H9 (cell line): ENCODE results near the gene COQ7. TPM values are rescaled to one million over a fixed set of nuclear protein-coding genes. Genes with fewer than 3 reads are reported as not detected.

ENCODE experiments used
- DNase-seq: peaks from one replicate; pipeline ENCODE4 v3.0.0-alpha.2; 2017
- H2AFZ ChIP-seq: one replicate; pipeline ENCODE4 v1.6.1; 2013; ENCODE audit warnings: mild to moderate bottlenecking, low read length, control low read depth, moderate library complexity
- H2AK5ac ChIP-seq: 2 replicates; pipeline ENCODE4 v1.6.1; 2013; ENCODE audit warnings: low read length, control low read depth, mixed read lengths; ENCODE audit not compliant: insufficient read length
- H2BK120ac ChIP-seq: one replicate; pipeline ENCODE4 v1.6.1; 2013; ENCODE audit warnings: low read depth, mild to moderate bottlenecking, low read length, control low read depth, inconsistent platforms; ENCODE audit not compliant: poor library complexity, severe bottlenecking
- H2BK12ac ChIP-seq: 2 replicates; pipeline ENCODE4 v1.6.1; 2013; ENCODE audit warnings: low read length, control low read depth, mixed read lengths, low read depth; ENCODE audit not compliant: insufficient read length
- H2BK15ac ChIP-seq: 2 replicates; pipeline ENCODE4 v1.6.1; 2013; ENCODE audit warnings: low read depth, low read length, control low read depth
- H2BK20ac ChIP-seq: one replicate; pipeline ENCODE4 v1.6.1; 2013; ENCODE audit warnings: low read depth, mild to moderate bottlenecking, low read length, control low read depth, inconsistent platforms; ENCODE audit not compliant: poor library complexity, severe bottlenecking
- H2BK5ac ChIP-seq: 2 replicates; pipeline ENCODE4 v1.6.1; 2013; ENCODE audit warnings: low read length, control low read depth, mixed read lengths; ENCODE audit not compliant: insufficient read length
- H3K14ac ChIP-seq: 2 replicates; pipeline ENCODE4 v1.6.1; 2013; ENCODE audit warnings: low read length, control low read depth; ENCODE audit not compliant: insufficient read depth
- H3K18ac ChIP-seq: 2 replicates; pipeline ENCODE4 v1.6.1; 2013; ENCODE audit warnings: low read depth, mild to moderate bottlenecking, mixed read lengths, low read length, control low read depth; ENCODE audit not compliant: insufficient read length
- H3K23ac ChIP-seq: 2 replicates; pipeline ENCODE4 v1.6.1; 2013; ENCODE audit warnings: low read length, control low read depth, mixed read lengths, low read depth; ENCODE audit not compliant: insufficient read length
- H3K23me2 ChIP-seq: 2 replicates; pipeline ENCODE4 v1.6.1; 2013; ENCODE audit warnings: low read depth, mild to moderate bottlenecking, mixed read lengths, low read length, control low read depth; ENCODE audit not compliant: insufficient read length, poor library complexity, severe bottlenecking
- H3K27ac ChIP-seq: 2 replicates; pipeline ENCODE4 v1.5.1; 2013; ENCODE audit warnings: low read length, control low read depth, mixed read lengths, low read depth; ENCODE audit not compliant: insufficient read length
- H3K27me3 ChIP-seq: 2 replicates; pipeline ENCODE4 v1.6.1; 2013; ENCODE audit warnings: low read length, control low read depth, inconsistent platforms; ENCODE audit not compliant: insufficient read depth
- H3K4ac ChIP-seq: 2 replicates; pipeline ENCODE4 v1.6.1; 2013; ENCODE audit warnings: low read depth, mild to moderate bottlenecking, control low read depth, inconsistent platforms, low read length, moderate library complexity
- H3K4me1 ChIP-seq: 2 replicates; pipeline ENCODE4 v1.6.1; 2013; ENCODE audit warnings: low read length, control low read depth, inconsistent platforms; ENCODE audit not compliant: insufficient read depth
- H3K4me2 ChIP-seq: 2 replicates; pipeline ENCODE4 v1.6.1; 2013; ENCODE audit warnings: low read length, control low read depth, mixed read lengths; ENCODE audit not compliant: insufficient read length, insufficient read depth
- H3K56ac ChIP-seq: 2 replicates; pipeline ENCODE4 v1.6.1; 2013; ENCODE audit warnings: low read depth, mild to moderate bottlenecking, mixed read lengths, low read length, control low read depth; ENCODE audit not compliant: insufficient read length
- H3K79me1 ChIP-seq: 2 replicates; pipeline ENCODE4 v1.6.1; 2013; ENCODE audit warnings: low read depth, mild to moderate bottlenecking, moderate library complexity, low read length, control low read depth, inconsistent platforms; ENCODE audit not compliant: insufficient read depth, poor library complexity, severe bottlenecking
- H3K79me2 ChIP-seq: 2 replicates; pipeline ENCODE4 v1.6.1; 2013; ENCODE audit warnings: low read length, control low read depth, inconsistent platforms; ENCODE audit not compliant: insufficient read depth
- H3K9ac ChIP-seq: 2 replicates; pipeline ENCODE4 v1.6.1; 2013; ENCODE audit warnings: low read length, control low read depth, mixed read lengths; ENCODE audit not compliant: insufficient read length; ENCODE audit errors: extremely low read depth
- H3K9me3 ChIP-seq: one replicate; pipeline ENCODE4 v1.6.1; 2013; ENCODE audit warnings: low read depth, low read length, inconsistent platforms; ENCODE audit not compliant: control insufficient read depth
- H3T11ph ChIP-seq: one replicate; pipeline ENCODE4 v1.6.1; 2013; ENCODE audit warnings: mild to moderate bottlenecking, low read length, control low read depth, inconsistent platforms
- H4K20me1 ChIP-seq: one replicate; pipeline ENCODE4 v1.6.1; 2013; ENCODE audit not compliant: control insufficient read depth, insufficient read length, insufficient read depth
- H4K5ac ChIP-seq: 2 replicates; pipeline ENCODE4 v1.6.1; 2013; ENCODE audit warnings: low read depth, mild to moderate bottlenecking, mixed read lengths, low read length, control low read depth; ENCODE audit not compliant: insufficient read length
- H4K8ac ChIP-seq: replicated peaks from 2 replicates; pipeline ENCODE4 v1.6.1; 2013; ENCODE audit warnings: low read length, control low read depth, mixed read lengths, low read depth; ENCODE audit not compliant: insufficient read length
- H4K91ac ChIP-seq: 2 replicates; pipeline ENCODE4 v1.6.1; 2013; ENCODE audit warnings: low read depth, mild to moderate bottlenecking, moderate library complexity, mixed read lengths, low read length, control low read depth; ENCODE audit not compliant: insufficient read length
- H3K27ac Mint-ChIP-seq, 3 experiments: 2 replicates in 2 of 3; 3 replicates in 1 of 3; pipeline ENCODE4 v1.8.0; 2020 to 2021; ENCODE audit warnings: mixed read lengths in 3 of 3, mild to moderate bottlenecking in 1 of 3, moderate library complexity in 1 of 3
- H3K27me3 Mint-ChIP-seq: 2 replicates; pipeline ENCODE4 v1.8.0; 2021; ENCODE audit warnings: low read depth, mild to moderate bottlenecking, moderate library complexity, mixed read lengths
- H3K36me3 Mint-ChIP-seq, 3 experiments: 2 replicates in 2 of 3; 3 replicates in 1 of 3; pipeline ENCODE4 v1.8.0; 2020 to 2021; ENCODE audit warnings: low read depth in 3 of 3, mixed read lengths in 3 of 3; ENCODE audit not compliant: insufficient read depth in 1 of 3
- H3K4me1 Mint-ChIP-seq, 2 experiments: 2 replicates each; pipeline ENCODE4 v1.8.0; 2020; ENCODE audit warnings: mixed read lengths in 2 of 2
- H3K4me3 Mint-ChIP-seq, 2 experiments: 2 replicates in 1 of 2; 3 replicates in 1 of 2; pipeline ENCODE4 v1.8.0; 2020 to 2021; ENCODE audit warnings: mild to moderate bottlenecking in 2 of 2, mixed read lengths in 2 of 2, moderate library complexity in 1 of 2
- H3K9me3 Mint-ChIP-seq, 2 experiments: 2 replicates in 1 of 2; 3 replicates in 1 of 2; pipeline ENCODE4 v1.8.0; 2020; ENCODE audit warnings: mild to moderate bottlenecking in 2 of 2, mixed read lengths in 2 of 2, moderate library complexity in 1 of 2
- WGBS: extraction: QIAGEN DNeasy Blood & Tissue Kit; methylation state at CpG from one replicate; pipeline ENCODE4 v1.1.7; 2013; ENCODE audit warnings: missing lambda C conversion rate, low lambda C conversion rate, mixed read lengths; ENCODE audit not compliant: insufficient read length; ENCODE audit errors: extremely low coverage; 5-methylcytosine and 5-hydroxymethylcytosine counted together
- total RNA-seq: library from RNA; stranded (reverse); gene quantifications from 2 replicates; pipeline ENCODE4 v1.2.1, GENCODE V29; 2021
- TF ChIP-seq, protein P1 (sequence below): fragments of 200-600 bp; sonication (generic); conservative IDR thresholded peaks from 3 replicates; pipeline ENCODE4 v1.8.0; 2021; ENCODE audit warnings: antibody characterized with exemption, mild to moderate bottlenecking

The COQ7 gene
- total RNA-seq, 1 experiment from 2014 or later = 29.6 TPM

GRCh38 chr16:19031738-19032137 lies 35.7 kb upstream of the COQ7 start:
- no peaks in the 10 kb centered on the region for H3K27me3 Mint-ChIP-seq
- Histone ChIP-seq H3K23ac (no peak overlapping the region), H3K9ac (no peak overlapping the region), H3K4me1 (no peaks in the 10 kb centered on the region), H2BK15ac (no peak overlapping the region), H2BK5ac (no peak overlapping the region), H3K27ac (no peak overlapping the region), H4K5ac (no peak overlapping the region), H4K91ac (no peak overlapping the region), H3K56ac (no peak overlapping the region), H2BK20ac (no peak overlapping the region), H3K79me2 (no peaks in the 10 kb centered on the region), H4K8ac (no peak overlapping the region), H3K9me3 (no peaks in the 10 kb centered on the region), H4K20me1 (no peaks in the 10 kb centered on the region), H3K23me2 (no peaks in the 10 kb centered on the region), H2AK5ac (no peak overlapping the region), H3K27me3 (no peaks in the 10 kb centered on the region), H3K18ac (no peak overlapping the region), H3K4me2 (no peak overlapping the region), H2AFZ (no peak overlapping the region), H2BK120ac (no peak overlapping the region), H3K79me1 (no peaks in the 10 kb centered on the region), H3K4ac (no peak overlapping the region), H2BK12ac (no peak overlapping the region), H3K14ac (no peak overlapping the region), H3T11ph (no peak overlapping the region)
- H3K9me3 Mint-ChIP-seq = peaks cover 0 to 5% of the 10 kb centered on the region in 2 experiments; a peak in 3 of 5 replicates
- no peak overlapping the region for H3K27ac Mint-ChIP-seq
- no CpG with 5 or more reads among the region's 4 CpGs for WGBS
- DNase-seq = no peak
- H3K4me3 Mint-ChIP-seq = no peak overlapping the region
- H3K36me3 Mint-ChIP-seq = peaks cover 0 to 8% (median 7%) of the 10 kb centered on the region in 3 experiments; a peak in 5 of 7 replicates
- H3K4me1 Mint-ChIP-seq = no peaks in the 10 kb centered on the region
- TF ChIP-seq, protein P1, sequence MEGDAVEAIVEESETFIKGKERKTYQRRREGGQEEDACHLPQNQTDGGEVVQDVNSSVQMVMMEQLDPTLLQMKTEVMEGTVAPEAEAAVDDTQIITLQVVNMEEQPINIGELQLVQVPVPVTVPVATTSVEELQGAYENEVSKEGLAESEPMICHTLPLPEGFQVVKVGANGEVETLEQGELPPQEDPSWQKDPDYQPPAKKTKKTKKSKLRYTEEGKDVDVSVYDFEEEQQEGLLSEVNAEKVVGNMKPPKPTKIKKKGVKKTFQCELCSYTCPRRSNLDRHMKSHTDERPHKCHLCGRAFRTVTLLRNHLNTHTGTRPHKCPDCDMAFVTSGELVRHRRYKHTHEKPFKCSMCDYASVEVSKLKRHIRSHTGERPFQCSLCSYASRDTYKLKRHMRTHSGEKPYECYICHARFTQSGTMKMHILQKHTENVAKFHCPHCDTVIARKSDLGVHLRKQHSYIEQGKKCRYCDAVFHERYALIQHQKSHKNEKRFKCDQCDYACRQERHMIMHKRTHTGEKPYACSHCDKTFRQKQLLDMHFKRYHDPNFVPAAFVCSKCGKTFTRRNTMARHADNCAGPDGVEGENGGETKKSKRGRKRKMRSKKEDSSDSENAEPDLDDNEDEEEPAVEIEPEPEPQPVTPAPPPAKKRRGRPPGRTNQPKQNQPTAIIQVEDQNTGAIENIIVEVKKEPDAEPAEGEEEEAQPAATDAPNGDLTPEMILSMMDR = no peak
